HepG2 (cell line): ENCODE data around the gene HSF4. TPM values are rescaled to one million over a fixed set of nuclear protein-coding genes. Genes with fewer than 3 reads are reported as not detected.

Source experiments
- ATAC-seq: fragments of 200-7000 bp; cut with Tn5 transposase; 3 replicates; pipeline ENCODE4 v1.9.1; 2020; ENCODE audit warnings: mild to moderate bottlenecking, moderate library complexity
- Bru-seq: library from RNA; stranded (reverse); fragments of 400-500 nt; gene quantifications from one replicate; lab custom pipeline; 2021; lab: Mats Ljungman, UMichigan
- BruChase-seq, 2 experiments: library from RNA; stranded (reverse); fragments of 400-500 nt; gene quantifications; one replicate each; lab custom pipeline; 2021; lab: Mats Ljungman, UMichigan
- BruUV-seq: library from RNA; stranded (reverse); fragments of 400-500 nt; replicated peaks from 2 replicates; lab custom pipeline; 2021; lab: Mats Ljungman, UMichigan
- CTCF ChIA-PET: fragments of 300-600 bp; formaldehyde crosslinking; extraction: SDS; loops from one replicate; lab custom pipeline; 2021; ENCODE audit warnings: low total read pairs, inconsistent platforms, low intra/inter-chr PET ratio; lab: Yijun Ruan, JAX
- POLR2A ChIA-PET: fragments of 350-600 bp; sonication (Branson Sonifier 250); formaldehyde crosslinking; loops from one replicate; lab custom pipeline; 2020; ENCODE audit warnings: antibody characterized with exemption, inconsistent platforms; lab: Yijun Ruan, JAX
- DNase-seq: peaks from one replicate; pipeline ENCODE4 v3.0.0-alpha.2; 2015; ENCODE audit warnings: low spot score
- FAIRE-seq: peaks from 3 replicates; lab custom pipeline; 2011; peaks lifted over from hg19 to GRCh38; lab: Jason Lieb, UNC
- H2AFZ ChIP-seq: one replicate; pipeline ENCODE4 v1.6.1; 2011; ENCODE audit warnings: low read length, inconsistent platforms
- H3K27ac ChIP-seq: fragments of 300-600 bp; 3 replicates; pipeline ENCODE4 v1.8.0; 2011; ENCODE audit warnings: mixed run types, mild to moderate bottlenecking, mixed read lengths, low read length, inconsistent platforms; ENCODE audit not compliant: insufficient read depth; ENCODE audit errors: extremely low read length
- H3K27me3 ChIP-seq, 2 experiments: fragments of 200-600 bp in 1 of 2; 2 replicates in 1 of 2; 3 replicates in 1 of 2; pipeline versions ENCODE4 v1.6.0 to v1.8.0; 2011; ENCODE audit warnings: low read length in 2 of 2, mild to moderate bottlenecking in 2 of 2, moderate library complexity in 2 of 2, inconsistent platforms in 1 of 2; ENCODE audit not compliant: insufficient read depth in 2 of 2, control insufficient read depth in 1 of 2
- H3K36me3 ChIP-seq, 2 experiments: fragments of 200-600 bp in 1 of 2; replicated peaks in 1 of 2; 2 replicates in 1 of 2; 3 replicates in 1 of 2; pipeline versions ENCODE4 v1.5.1 to v1.8.0; 2011; ENCODE audit warnings: low read length in 2 of 2, inconsistent platforms in 1 of 2; ENCODE audit not compliant: insufficient read depth in 2 of 2, control insufficient read depth in 1 of 2
- H3K4me1 ChIP-seq: 2 replicates; pipeline ENCODE4 v1.5.1; 2012; ENCODE audit warnings: low read length, inconsistent platforms; ENCODE audit not compliant: insufficient read depth
- H3K4me2 ChIP-seq: 2 replicates; pipeline ENCODE4 v1.6.0; 2011; ENCODE audit warnings: low read depth, low read length, inconsistent platforms
- H3K4me3 ChIP-seq, 3 experiments: fragments of 200-600 bp in 1 of 3; sonication (generic), shearing (Covaris generic) in 1 of 3; replicated peaks in 1 of 3; 2 replicates each; pipeline ENCODE4 v1.5.1; 2011 to 2016; ENCODE audit warnings: low read length in 3 of 3, inconsistent platforms in 2 of 3, low read depth in 2 of 3, mild to moderate bottlenecking in 2 of 3, control low read depth in 1 of 3, mixed read lengths in 1 of 3; ENCODE audit not compliant: insufficient read depth in 1 of 3
- H3K79me2 ChIP-seq: one replicate; pipeline ENCODE4 v1.6.1; 2011; ENCODE audit warnings: low read length, inconsistent platforms; ENCODE audit not compliant: insufficient read depth
- H3K9ac ChIP-seq: 2 replicates; pipeline ENCODE4 v1.6.0; 2011; ENCODE audit warnings: mild to moderate bottlenecking, low read depth, low read length, inconsistent platforms; ENCODE audit not compliant: insufficient read depth
- H3K9me3 ChIP-seq: 2 replicates; pipeline ENCODE4 v1.5.1; 2012; ENCODE audit warnings: mild to moderate bottlenecking, low read length
- H4K20me1 ChIP-seq: 2 replicates; pipeline ENCODE4 v1.6.0; 2011; ENCODE audit warnings: inconsistent platforms, mild to moderate bottlenecking, low read length, moderate library complexity; ENCODE audit not compliant: insufficient read depth
- CCDC6 ChIP-seq: sonication (generic); formaldehyde crosslinking; IDR thresholded peaks from 2 replicates; pipeline ENCODE4 v1.8.1; 2022; ENCODE audit warnings: mild to moderate bottlenecking, missing genetic modification reagents, moderate library complexity
- KLF6 ChIP-seq: IDR thresholded peaks from 2 replicates; pipeline ENCODE4 v1.8.0; 2016; ENCODE audit warnings: missing biosample characterization, missing genetic modification reagents
- NFYB ChIP-seq: sonication (generic); formaldehyde crosslinking; IDR thresholded peaks from 2 replicates; pipeline ENCODE4 v1.4.0; 2020; ENCODE audit warnings: missing genetic modification reagents
- NONO ChIP-seq, 2 experiments: fragments of 450-650 bp in 1 of 2; sonication (generic) in 1 of 2; formaldehyde crosslinking in 1 of 2; IDR thresholded peaks in 1 of 2; conservative IDR thresholded peaks in 1 of 2; 2 replicates each; pipeline versions ENCODE4 v1.6.1 to v1.8.0; 2017 to 2022; ENCODE audit warnings: mild to moderate bottlenecking in 1 of 2, missing genetic modification reagents in 1 of 2, moderate library complexity in 1 of 2
- NR2F6 ChIP-seq, 2 experiments: IDR thresholded peaks; 2 replicates each; pipeline ENCODE4 v1.6.1; 2016; ENCODE audit warnings: antibody characterized with exemption in 1 of 2, mild to moderate bottlenecking in 1 of 2
- SATB2 ChIP-seq: sonication (generic); formaldehyde crosslinking; IDR thresholded peaks from 2 replicates; pipeline ENCODE4 v1.5.0; 2020; ENCODE audit warnings: missing genetic modification reagents
- TOE1 ChIP-seq: sonication (generic); formaldehyde crosslinking; IDR thresholded peaks from 2 replicates; pipeline ENCODE4 v1.4.0; 2020; ENCODE audit warnings: mild to moderate bottlenecking, missing genetic modification reagents
- ZNF713 ChIP-seq: sonication (generic); formaldehyde crosslinking; IDR thresholded peaks from 2 replicates; pipeline ENCODE4 v1.4.0; 2020; ENCODE audit warnings: mild to moderate bottlenecking, missing genetic modification reagents
- WGBS: methylation state at CpG from one replicate; pipeline ENCODE4 v1.1.6; 2017; ENCODE audit warnings: low lambda C conversion rate; 5-methylcytosine and 5-hydroxymethylcytosine counted together
- in situ Hi-C: cut with HindIII; loops from 2 replicates; pipeline ENCODE4 v1.10.0; 2017; ENCODE audit warnings: low pct_unique_long_range_greater_than_20kb; ENCODE audit not compliant: extremely low pct_ligation_motif_present
- intact Hi-C: fragments of 100-400 bp; cut with micrococcal nuclease; formaldehyde crosslinking; loops from one replicate; pipeline ENCODE4 v1.10.0; 2022; ENCODE audit not compliant: unreplicated experiment
- long read RNA-seq, 2 experiments: library from RNA in 1 of 2; library from polyadenylated mRNA in 1 of 2; stranded (forward) in 1 of 2; unstranded in 1 of 2; transcript quantifications; one replicate each; pipeline ENCODE4 v2.0.0, GENCODE V29; 2019 to 2022
- polyA minus RNA-seq, 3 experiments: library from RNA; depleted of rRNA, polyadenylated mRNA; stranded (reverse); fragments of >200 nt; gene quantifications; 2 replicates each; pipeline ENCODE4 v1.2.3, GENCODE V29; 2011; ENCODE audit warnings: low replicate concordance in 1 of 3
- polyA plus RNA-seq, 8 experiments: library from polyadenylated mRNA; depleted of rRNA in 3 of 8; stranded (reverse) in 7 of 8; unstranded in 1 of 8; fragments of >200 nt; fragmentation: Illumina TruSeq in 4 of 8; extraction: Trizol in 4 of 8; gene quantifications; 2 replicates each; pipeline versions ENCODE4 v1.2.1 to v1.2.3, GENCODE V29; 2011 to 2016; ENCODE audit warnings: low read depth in 4 of 8, missing spikeins in 1 of 8, mixed read lengths in 1 of 8; ENCODE audit not compliant: insufficient read depth in 1 of 8
- total RNA-seq, 5 experiments: library from RNA; depleted of rRNA; stranded (reverse); fragments of >200 nt; fragmentation: Illumina TruSeq; extraction: Trizol; gene quantifications; 2 replicates each; pipeline ENCODE4 v1.2.3, GENCODE V29; 2016; ENCODE audit warnings: low read depth in 1 of 5
- TF ChIP-seq, protein P1 (sequence below): sonication (generic); formaldehyde crosslinking; IDR thresholded peaks from 2 replicates; pipeline ENCODE4 v1.9.0; 2022; ENCODE audit warnings: missing genetic modification reagents, mild to moderate bottlenecking, borderline replicate concordance
- TF ChIP-seq, protein P2 (sequence below): sonication (generic); formaldehyde crosslinking; IDR thresholded peaks from 2 replicates; pipeline ENCODE4 v1.5.0; 2020; ENCODE audit warnings: mild to moderate bottlenecking, missing genetic modification reagents, borderline replicate concordance
- TF ChIP-seq, protein P3 (sequence below): sonication (generic); formaldehyde crosslinking; IDR thresholded peaks from 2 replicates; pipeline ENCODE4 v1.8.0; 2022; ENCODE audit warnings: mild to moderate bottlenecking, missing genetic modification reagents, moderate library complexity

Gene HSF4, protein sequence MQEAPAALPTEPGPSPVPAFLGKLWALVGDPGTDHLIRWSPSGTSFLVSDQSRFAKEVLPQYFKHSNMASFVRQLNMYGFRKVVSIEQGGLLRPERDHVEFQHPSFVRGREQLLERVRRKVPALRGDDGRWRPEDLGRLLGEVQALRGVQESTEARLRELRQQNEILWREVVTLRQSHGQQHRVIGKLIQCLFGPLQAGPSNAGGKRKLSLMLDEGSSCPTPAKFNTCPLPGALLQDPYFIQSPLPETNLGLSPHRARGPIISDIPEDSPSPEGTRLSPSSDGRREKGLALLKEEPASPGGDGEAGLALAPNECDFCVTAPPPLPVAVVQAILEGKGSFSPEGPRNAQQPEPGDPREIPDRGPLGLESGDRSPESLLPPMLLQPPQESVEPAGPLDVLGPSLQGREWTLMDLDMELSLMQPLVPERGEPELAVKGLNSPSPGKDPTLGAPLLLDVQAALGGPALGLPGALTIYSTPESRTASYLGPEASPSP
- total RNA-seq (2016; rRNA removed; fragmentation: Illumina TruSeq; extraction: Trizol) (0.41 and 3.5 TPM in 2 replicates), polyA plus RNA-seq (2011; rRNA removed) (16.9 and 17.9 TPM in 2 replicates), polyA minus RNA-seq (2011; rRNA and poly(A)+ RNA removed; ENCODE audit: low replicate concordance) (7.7 and 14.1 TPM in 2 replicates), Bru-seq, nascent RNA (percentile 38 among the genes with signal in this experiment), BruChase-seq, experiment 1, labeled RNA remaining after a 6-hour chase (percentile 46 among the genes with signal in this experiment), BruChase-seq, experiment 2, labeled RNA remaining after a 2-hour chase (percentile 44 among the genes with signal in this experiment)
- total RNA-seq (2016; cell fraction: cytosol; rRNA removed; fragmentation: Illumina TruSeq; extraction: Trizol; ENCODE audit: low read depth) = 0.44 and 1.0 TPM in 2 replicates
- total RNA-seq (2016; cell fraction: insoluble cytoplasmic fraction; rRNA removed; fragmentation: Illumina TruSeq; extraction: Trizol) = 0.79 and 3.2 TPM in 2 replicates
- 0.59 and 0.68 TPM in 2 replicates for total RNA-seq (2016; cell fraction: membrane; rRNA removed; fragmentation: Illumina TruSeq; extraction: Trizol)
- total RNA-seq (2016; cell fraction: nucleus; rRNA removed; fragmentation: Illumina TruSeq; extraction: Trizol) = 4.6 and 5.3 TPM in 2 replicates
- polyA plus RNA-seq (2011; cell fraction: cytosol; rRNA removed) = 1.8 and 2.3 TPM in 2 replicates
- polyA plus RNA-seq (2011; cell fraction: nucleus; rRNA removed) = 319 and 364 TPM in 2 replicates
- polyA plus RNA-seq (2012) = 12.3 and 18.7 TPM in 2 replicates
- 0.77 TPM in 1 of 2 replicates, not detected in the other for polyA plus RNA-seq (2016; cell fraction: cytosol; fragmentation: Illumina TruSeq; extraction: Trizol; ENCODE audit: low read depth)
- 0.87 and 1.1 TPM in 2 replicates for polyA plus RNA-seq (2016; cell fraction: insoluble cytoplasmic fraction; fragmentation: Illumina TruSeq; extraction: Trizol; ENCODE audit: low read depth)
- 0.36 and 0.41 TPM in 2 replicates for polyA plus RNA-seq (2016; cell fraction: membrane; fragmentation: Illumina TruSeq; extraction: Trizol; ENCODE audit: low read depth)
- 18.4 and 20.6 TPM in 2 replicates for polyA plus RNA-seq (2016; cell fraction: nucleus; fragmentation: Illumina TruSeq; extraction: Trizol; ENCODE audit: insufficient read depth, low read depth)
- polyA minus RNA-seq (2011; cell fraction: cytosol; rRNA and poly(A)+ RNA removed) = 1.1 TPM in 1 of 2 replicates, not detected in the other
- 19.5 and 25.2 TPM in 2 replicates for polyA minus RNA-seq (2011; cell fraction: nucleus; rRNA and poly(A)+ RNA removed)
- long read RNA-seq, experiment 1 = 0 reads
- long read RNA-seq, experiment 2, partial matches to known transcripts = 0 of 1 reads
- long read RNA-seq, experiment 2, other reads (novel, unspliced or antisense) = 1 of 1 reads

DNA sequence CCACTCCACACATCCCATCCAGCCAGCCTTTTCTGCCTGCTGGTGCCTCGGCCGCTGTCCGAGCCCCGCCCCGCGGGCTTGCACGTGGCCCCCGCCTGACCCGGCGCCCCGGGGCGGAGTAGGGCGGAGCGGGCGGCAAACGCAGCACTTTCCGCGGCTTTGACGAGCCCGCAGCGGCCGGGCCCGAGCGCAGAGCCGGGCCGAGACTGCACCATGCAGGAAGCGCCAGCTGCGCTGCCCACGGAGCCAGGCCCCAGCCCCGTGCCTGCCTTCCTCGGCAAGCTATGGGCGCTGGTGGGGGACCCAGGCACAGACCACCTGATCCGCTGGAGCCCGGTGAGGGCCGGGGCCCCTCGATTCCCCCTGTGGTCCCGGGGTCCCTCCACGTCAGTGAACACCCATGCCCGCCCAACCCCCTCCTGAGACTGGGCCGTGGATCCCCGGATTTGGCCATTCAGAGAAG, at the start of gene HSF4:
Gene HSF4, plus strand, starts transcription at position 147 of the 463 bp plus-strand sequence. Its CDS starts 67 bp downstream, at position 214.
- intact Hi-C loops = no loop called here
- H3K36me3 ChIP-seq = no peaks in the 10 kb centered on the region
- H3K4me2 ChIP-seq = peak within 1 kb of the TSS; percentile 80
- no peaks in the 10 kb centered on the region for H3K9me3 ChIP-seq
- ATAC-seq = peak; percentile 60
- WGBS = 0% methylated on average over 7 of the region's 41 CpGs
- ChIA-PET CTCF (no interaction called here), POLR2A (no interaction called here)
- no peak within 1 kb of the TSS for H3K27ac ChIP-seq
- BruUV-seq = no TSS peak
- H2AFZ ChIP-seq = no peak within 1 kb of the TSS
- no peaks in the 10 kb centered on the region for H3K79me2 ChIP-seq
- peak within 1 kb of the TSS in 2 of 3 experiments; percentile 34 to 70; a peak in 3 of 6 replicates for H3K4me3 ChIP-seq
- H4K20me1 ChIP-seq = no peaks in the 10 kb centered on the region
- no peak for FAIRE-seq
- in situ Hi-C loops = no loop called here
- DNase-seq = peak; percentile 52
- H3K4me1 ChIP-seq = peaks cover 42% of the 10 kb centered on the region
- H3K9ac ChIP-seq = peak within 1 kb of the TSS; percentile 57
- H3K27me3 ChIP-seq = peaks cover 9 to 40% of the 10 kb centered on the region in 2 experiments
- TF ChIP-seq ZNF713 = peak; percentile 75; the same call in 1 of the 2 replicates
- peak; percentile 45; the same call in 1 of the 2 replicates for TF ChIP-seq NR2F6 (IDR thresholded peaks at IDR 0.05)
- peak; percentile 92 for TF ChIP-seq NR2F6 (CRISPR knock-in tag; IDR thresholded peaks at IDR 0.05)
- TF ChIP-seq NONO (IDR thresholded peaks at IDR 0.05) = no peak
- peak; percentile 97 for TF ChIP-seq NONO (CRISPR knock-in tag; conservative IDR thresholded peaks at IDR 0.05)
- TF ChIP-seq, protein P1, sequence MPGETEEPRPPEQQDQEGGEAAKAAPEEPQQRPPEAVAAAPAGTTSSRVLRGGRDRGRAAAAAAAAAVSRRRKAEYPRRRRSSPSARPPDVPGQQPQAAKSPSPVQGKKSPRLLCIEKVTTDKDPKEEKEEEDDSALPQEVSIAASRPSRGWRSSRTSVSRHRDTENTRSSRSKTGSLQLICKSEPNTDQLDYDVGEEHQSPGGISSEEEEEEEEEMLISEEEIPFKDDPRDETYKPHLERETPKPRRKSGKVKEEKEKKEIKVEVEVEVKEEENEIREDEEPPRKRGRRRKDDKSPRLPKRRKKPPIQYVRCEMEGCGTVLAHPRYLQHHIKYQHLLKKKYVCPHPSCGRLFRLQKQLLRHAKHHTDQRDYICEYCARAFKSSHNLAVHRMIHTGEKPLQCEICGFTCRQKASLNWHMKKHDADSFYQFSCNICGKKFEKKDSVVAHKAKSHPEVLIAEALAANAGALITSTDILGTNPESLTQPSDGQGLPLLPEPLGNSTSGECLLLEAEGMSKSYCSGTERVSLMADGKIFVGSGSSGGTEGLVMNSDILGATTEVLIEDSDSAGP (CRISPR knock-in tag) = peak; percentile 85; the same call in 1 of the 2 replicates
- TF ChIP-seq, protein P2, sequence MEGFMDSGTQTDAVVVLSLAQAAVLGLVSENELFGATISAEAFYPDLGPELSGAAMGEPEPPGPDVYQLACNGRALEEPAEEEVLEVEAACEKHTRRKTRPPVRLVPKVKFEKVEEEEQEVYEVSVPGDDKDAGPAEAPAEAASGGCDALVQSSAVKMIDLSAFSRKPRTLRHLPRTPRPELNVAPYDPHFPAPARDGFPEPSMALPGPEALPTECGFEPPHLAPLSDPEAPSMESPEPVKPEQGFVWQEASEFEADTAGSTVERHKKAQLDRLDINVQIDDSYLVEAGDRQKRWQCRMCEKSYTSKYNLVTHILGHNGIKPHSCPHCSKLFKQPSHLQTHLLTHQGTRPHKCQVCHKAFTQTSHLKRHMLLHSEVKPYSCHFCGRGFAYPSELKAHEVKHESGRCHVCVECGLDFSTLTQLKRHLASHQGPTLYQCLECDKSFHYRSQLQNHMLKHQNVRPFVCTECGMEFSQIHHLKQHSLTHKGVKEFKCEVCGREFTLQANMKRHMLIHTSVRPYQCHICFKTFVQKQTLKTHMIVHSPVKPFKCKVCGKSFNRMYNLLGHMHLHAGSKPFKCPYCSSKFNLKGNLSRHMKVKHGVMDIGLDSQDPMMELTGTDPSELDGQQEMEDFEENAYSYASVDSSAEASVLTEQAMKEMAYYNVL (CRISPR knock-in tag) = peak; percentile 85
- peak; percentile 88; the same call in 1 of the 2 replicates for TF ChIP-seq KLF6
- TF ChIP-seq CCDC6 (CRISPR knock-in tag) = peak; percentile 86
- peak; percentile 73; the same call in 1 of the 2 replicates for TF ChIP-seq SATB2 (CRISPR knock-in tag)
- TF ChIP-seq, protein P3, sequence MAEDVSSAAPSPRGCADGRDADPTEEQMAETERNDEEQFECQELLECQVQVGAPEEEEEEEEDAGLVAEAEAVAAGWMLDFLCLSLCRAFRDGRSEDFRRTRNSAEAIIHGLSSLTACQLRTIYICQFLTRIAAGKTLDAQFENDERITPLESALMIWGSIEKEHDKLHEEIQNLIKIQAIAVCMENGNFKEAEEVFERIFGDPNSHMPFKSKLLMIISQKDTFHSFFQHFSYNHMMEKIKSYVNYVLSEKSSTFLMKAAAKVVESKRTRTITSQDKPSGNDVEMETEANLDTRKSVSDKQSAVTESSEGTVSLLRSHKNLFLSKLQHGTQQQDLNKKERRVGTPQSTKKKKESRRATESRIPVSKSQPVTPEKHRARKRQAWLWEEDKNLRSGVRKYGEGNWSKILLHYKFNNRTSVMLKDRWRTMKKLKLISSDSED (CRISPR knock-in tag) = peak; percentile 88
- TF ChIP-seq NFYB (CRISPR knock-in tag) = no peak
- TF ChIP-seq TOE1 (CRISPR knock-in tag) = 0 out of 2 replicates have a peak, but pooled peaks have one; percentile 53
